ENCODE measurements around the gene FJX1.
A peak's percentile ranks its signal among the peaks of the same experiment; 100 is the strongest.

The FJX1 gene

GRCh38 chr11:35639591-35640179 is 21.4 kb downstream of the FJX1 start:
- no peak overlapping the region for H3K4me3 ChIP-seq (ENCODE audit: severe bottlenecking)
- H3K4me1 ChIP-seq (ENCODE audit: insufficient read depth, poor library complexity, severe bottlenecking) = peaks cover 10% of the 10 kb centered on the region
- TF ChIP-seq CTCF (IDR thresholded peaks at IDR 0.05; ENCODE audit: poor library complexity, severe bottlenecking) = no peak
- H3K27ac ChIP-seq (ENCODE audit: poor library complexity, severe bottlenecking) = no peak overlapping the region
- H3K36me3 ChIP-seq (ENCODE audit: low read depth) = no peaks in the 10 kb centered on the region
- no peaks in the 10 kb centered on the region for H3K27me3 ChIP-seq (ENCODE audit: insufficient read depth, poor library complexity, severe bottlenecking)
- no peak for DNase-seq (ENCODE audit: low spot score)
- no peaks in the 10 kb centered on the region for H3K9me3 ChIP-seq (ENCODE audit: severe bottlenecking)
- ATAC-seq (ENCODE audit: low read depth) = peak; percentile 82

- Histone ChIP-seq H3K27ac (ENCODE audit: poor library complexity, severe bottlenecking) (no peak overlapping the region), H3K4me1 (ENCODE audit: insufficient read depth, poor library complexity, severe bottlenecking) (peaks cover 10% of the 10 kb centered on the region), H3K9me3 (ENCODE audit: severe bottlenecking) (no peaks in the 10 kb centered on the region), H3K4me3 (ENCODE audit: severe bottlenecking) (no peak overlapping the region), H3K36me3 (ENCODE audit: low read depth) (no peaks in the 10 kb centered on the region), H3K27me3 (ENCODE audit: insufficient read depth, poor library complexity, severe bottlenecking) (no peaks in the 10 kb centered on the region)
- DNase-seq (ENCODE audit: low spot score) (no peak), ATAC-seq (ENCODE audit: low read depth) (no peak)
- no peak for TF ChIP-seq CTCF (IDR thresholded peaks at IDR 0.05; ENCODE audit: poor library complexity, severe bottlenecking)
Observed at GRCh38 chr11:35641171-35641897, 23.1 kb downstream of the FJX1 start.

- no peaks in the 10 kb centered on the region for H3K27me3 ChIP-seq (ENCODE audit: insufficient read depth, poor library complexity, severe bottlenecking)
- H3K4me3 ChIP-seq (ENCODE audit: severe bottlenecking) = no peak overlapping the region
- DNase-seq (ENCODE audit: low spot score) = no peak
- no peak for ATAC-seq (ENCODE audit: low read depth)
- H3K36me3 ChIP-seq (ENCODE audit: low read depth) = no peaks in the 10 kb centered on the region
- H3K4me1 ChIP-seq (ENCODE audit: insufficient read depth, poor library complexity, severe bottlenecking) = peaks cover 10% of the 10 kb centered on the region
- no peaks in the 10 kb centered on the region for H3K9me3 ChIP-seq (ENCODE audit: severe bottlenecking)
- TF ChIP-seq CTCF (IDR thresholded peaks at IDR 0.05; ENCODE audit: poor library complexity, severe bottlenecking) = no peak
- no peak overlapping the region for H3K27ac ChIP-seq (ENCODE audit: poor library complexity, severe bottlenecking)
Observed at GRCh38 chr11:35641964-35642363, 23.7 kb downstream of the FJX1 start.

- no peaks in the 10 kb centered on the region for H3K27me3 ChIP-seq (ENCODE audit: insufficient read depth, poor library complexity, severe bottlenecking)
- no peak overlapping the region for H3K4me3 ChIP-seq (ENCODE audit: severe bottlenecking)
- H3K4me1 ChIP-seq (ENCODE audit: insufficient read depth, poor library complexity, severe bottlenecking) = no peaks in the 10 kb centered on the region
- TF ChIP-seq CTCF (IDR thresholded peaks at IDR 0.05; ENCODE audit: poor library complexity, severe bottlenecking) = no peak
- no peaks in the 10 kb centered on the region for H3K36me3 ChIP-seq (ENCODE audit: low read depth)
- H3K9me3 ChIP-seq (ENCODE audit: severe bottlenecking) = no peaks in the 10 kb centered on the region
- DNase-seq (ENCODE audit: low spot score) = no peak
- H3K27ac ChIP-seq (ENCODE audit: poor library complexity, severe bottlenecking) = no peak overlapping the region
- ATAC-seq (ENCODE audit: low read depth) = no peak
Observed at GRCh38 chr11:35647421-35648093, 29.3 kb downstream of the FJX1 start.

Data from RWPE2 (cell line).